Measurements from ENCODE around the gene PRR20D. TPM values are rescaled to one million over a fixed set of nuclear protein-coding genes. Genes with fewer than 3 reads are reported as not detected.
"Not testable (repeated sequence)": the region's sequence is repeated elsewhere in the genome, so short reads cannot be mapped to it uniquely, and the experiment has no call there.

The PRR20D gene
- total and polyA plus RNA-seq, 7 experiments from 2014 or later: not detected

DNA sequence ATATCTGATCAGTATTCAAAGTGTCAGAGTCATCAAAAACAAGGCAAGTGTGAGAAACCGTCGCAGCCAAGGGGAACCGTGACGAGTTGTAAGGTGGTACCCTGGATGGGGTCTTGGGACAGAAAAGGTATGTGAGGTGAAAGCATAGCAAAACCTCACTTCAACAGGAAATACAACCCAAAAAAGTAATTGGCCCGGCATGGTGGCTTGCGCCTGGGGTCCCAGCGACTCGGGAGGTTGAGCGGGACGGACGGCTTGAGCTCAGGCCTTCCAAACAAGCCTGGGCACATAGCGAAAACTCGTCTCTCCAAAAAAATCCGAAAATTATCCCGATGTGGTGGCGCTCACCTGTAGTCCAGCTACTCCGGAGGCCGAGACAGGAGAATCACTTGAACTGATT is 20.7 kb upstream of the PRR20D start:
- CTCF ChIA-PET; H3K27me3 ChIP-seq (ENCODE audit: control insufficient read depth in 2 of 2, insufficient read depth in 2 of 2, low read length in 2 of 2); H3K27ac Mint-ChIP-seq; H3K27ac ChIP-seq (ENCODE audit: low read depth, low read length); ATAC-seq; H3K4me1 ChIP-seq (ENCODE audit: control insufficient read depth in 2 of 2, insufficient read depth in 2 of 2, low read length in 2 of 2); H3K36me3 ChIP-seq (ENCODE audit: control insufficient read depth in 2 of 3, insufficient read depth in 3 of 3, low read length in 3 of 3); intact Hi-C loops (cut with micrococcal nuclease); H3K9me3 ChIP-seq (ENCODE audit: control insufficient read depth in 2 of 3, low read length in 3 of 3); H3K4me3 ChIP-seq (ENCODE audit: low read length); H3K4me3 Mint-ChIP-seq; DNase-seq; H3K4me1 Mint-ChIP-seq; H3K36me3 Mint-ChIP-seq; POLR2A ChIA-PET; H3K27me3 Mint-ChIP-seq: not testable (repeated sequence)
- peaks cover 0 to 18% (median 3%) of the 10 kb centered on the region in 11 donors for H3K9me3 Mint-ChIP-seq

DNA sequence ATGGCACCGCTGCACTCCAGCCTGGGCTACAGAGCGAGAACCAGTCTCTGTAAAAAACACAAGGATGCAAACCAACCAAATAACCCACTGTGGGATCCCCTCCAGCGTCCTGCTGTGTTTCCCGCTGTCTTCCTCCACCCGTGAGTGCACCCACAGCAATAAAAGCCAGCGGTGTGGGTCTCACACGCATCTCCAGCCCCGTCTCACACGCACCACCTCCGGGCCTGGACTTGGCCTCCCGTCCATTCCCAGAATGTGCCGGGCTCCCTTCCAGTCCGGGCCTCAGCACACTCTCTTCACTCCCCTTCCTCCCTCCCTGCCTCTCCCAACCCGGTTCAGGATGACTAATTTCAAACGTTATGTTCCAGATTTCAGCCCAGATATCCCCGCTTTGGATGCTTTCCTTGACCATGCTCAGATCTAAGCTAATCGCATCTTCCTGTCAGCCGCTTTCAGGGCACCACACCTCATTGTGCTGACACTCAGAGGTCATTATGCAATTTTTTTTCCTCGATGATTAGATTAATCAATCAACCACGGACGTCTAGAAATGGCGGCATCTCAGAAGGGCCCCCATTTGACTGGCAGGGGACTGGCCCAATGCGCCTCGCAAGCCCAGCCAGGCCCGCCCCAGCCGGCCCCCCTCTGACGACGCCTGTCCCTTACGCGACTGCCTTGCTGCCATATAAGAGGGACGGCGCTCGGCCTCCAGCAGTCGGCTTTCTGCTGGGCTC is 20.0 kb upstream of the PRR20D start, which contains the start of gene PRR20A:
PRR20A (plus strand) TSS at position 684 of the 734 bp plus-strand sequence. CDS start 387 bp downstream, outside the sequence.
- H3K4me3 ChIP-seq (ENCODE audit: low read length); H3K4me1 ChIP-seq (ENCODE audit: control insufficient read depth in 2 of 2, insufficient read depth in 2 of 2, low read length in 2 of 2); H3K4me3 Mint-ChIP-seq; H3K36me3 Mint-ChIP-seq; CTCF ChIA-PET; POLR2A ChIA-PET; intact Hi-C loops (cut with micrococcal nuclease); H3K27me3 ChIP-seq (ENCODE audit: control insufficient read depth in 2 of 2, insufficient read depth in 2 of 2, low read length in 2 of 2); DNase-seq; H3K27me3 Mint-ChIP-seq; H3K27ac ChIP-seq (ENCODE audit: low read depth, low read length); H3K36me3 ChIP-seq (ENCODE audit: control insufficient read depth in 2 of 3, insufficient read depth in 3 of 3, low read length in 3 of 3); H3K9me3 ChIP-seq (ENCODE audit: control insufficient read depth in 2 of 3, low read length in 3 of 3); H3K4me1 Mint-ChIP-seq; ATAC-seq: not testable (repeated sequence)
- H3K9me3 Mint-ChIP-seq: peaks cover 0 to 18% (median 3%) of the 10 kb centered on the region in 11 donors
- peak within 1 kb of the TSS in 1 of 9 donors; percentile 32 for H3K27ac Mint-ChIP-seq

DNA sequence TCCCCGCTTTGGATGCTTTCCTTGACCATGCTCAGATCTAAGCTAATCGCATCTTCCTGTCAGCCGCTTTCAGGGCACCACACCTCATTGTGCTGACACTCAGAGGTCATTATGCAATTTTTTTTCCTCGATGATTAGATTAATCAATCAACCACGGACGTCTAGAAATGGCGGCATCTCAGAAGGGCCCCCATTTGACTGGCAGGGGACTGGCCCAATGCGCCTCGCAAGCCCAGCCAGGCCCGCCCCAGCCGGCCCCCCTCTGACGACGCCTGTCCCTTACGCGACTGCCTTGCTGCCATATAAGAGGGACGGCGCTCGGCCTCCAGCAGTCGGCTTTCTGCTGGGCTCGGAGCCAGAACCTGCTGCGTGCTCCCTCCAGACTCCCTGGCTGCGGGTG is 13.2 kb upstream of the PRR20D start, which contains the start of gene PRR20B:
PRR20B (plus strand) TSS at position 301 of the 400 bp plus-strand sequence. CDS start 387 bp downstream, outside the sequence.
- POLR2A ChIA-PET; ATAC-seq; CTCF ChIA-PET; H3K27me3 ChIP-seq (ENCODE audit: control insufficient read depth in 2 of 2, insufficient read depth in 2 of 2, low read length in 2 of 2); H3K27ac ChIP-seq (ENCODE audit: low read depth, low read length); H3K27ac Mint-ChIP-seq; DNase-seq; H3K4me1 Mint-ChIP-seq; H3K36me3 ChIP-seq (ENCODE audit: control insufficient read depth in 2 of 3, insufficient read depth in 3 of 3, low read length in 3 of 3); H3K9me3 Mint-ChIP-seq; H3K9me3 ChIP-seq (ENCODE audit: control insufficient read depth in 2 of 3, low read length in 3 of 3); H3K36me3 Mint-ChIP-seq; H3K4me1 ChIP-seq (ENCODE audit: control insufficient read depth in 2 of 2, insufficient read depth in 2 of 2, low read length in 2 of 2); H3K27me3 Mint-ChIP-seq; intact Hi-C loops (cut with micrococcal nuclease); H3K4me3 Mint-ChIP-seq; H3K4me3 ChIP-seq (ENCODE audit: low read length): not testable (repeated sequence)

DNA sequence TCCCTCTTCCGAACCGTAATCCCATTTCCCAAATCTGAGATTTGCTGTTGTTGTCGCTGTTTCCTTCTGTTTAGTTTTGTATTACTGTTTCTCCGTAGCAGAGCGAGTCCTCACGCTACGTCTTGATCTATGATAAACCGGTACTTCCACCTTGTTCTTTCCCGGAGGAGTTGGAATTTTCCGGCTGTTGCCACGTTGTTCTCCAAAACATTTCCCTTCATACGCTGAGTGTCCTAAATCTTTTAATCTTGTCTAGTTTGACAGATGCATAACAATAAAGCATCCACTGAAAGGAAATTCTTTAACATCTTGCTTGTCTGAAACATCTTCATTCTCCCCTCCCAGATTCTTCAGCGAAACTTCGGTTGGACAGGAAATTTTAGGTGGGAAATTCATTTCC is 12.3 kb upstream of the PRR20D start:
- ATAC-seq; POLR2A ChIA-PET; H3K9me3 ChIP-seq (ENCODE audit: control insufficient read depth in 2 of 3, low read length in 3 of 3); H3K36me3 ChIP-seq (ENCODE audit: control insufficient read depth in 2 of 3, insufficient read depth in 3 of 3, low read length in 3 of 3); H3K36me3 Mint-ChIP-seq; H3K4me3 ChIP-seq (ENCODE audit: low read length); intact Hi-C loops (cut with micrococcal nuclease); H3K4me1 Mint-ChIP-seq; H3K27me3 Mint-ChIP-seq; H3K4me3 Mint-ChIP-seq; H3K9me3 Mint-ChIP-seq; CTCF ChIA-PET; H3K27ac Mint-ChIP-seq; H3K27ac ChIP-seq (ENCODE audit: low read depth, low read length); H3K4me1 ChIP-seq (ENCODE audit: control insufficient read depth in 2 of 2, insufficient read depth in 2 of 2, low read length in 2 of 2); H3K27me3 ChIP-seq (ENCODE audit: control insufficient read depth in 2 of 2, insufficient read depth in 2 of 2, low read length in 2 of 2): not testable (repeated sequence)
- peak in 2 of 9 donors; percentile 3 to 7 for DNase-seq

DNA sequence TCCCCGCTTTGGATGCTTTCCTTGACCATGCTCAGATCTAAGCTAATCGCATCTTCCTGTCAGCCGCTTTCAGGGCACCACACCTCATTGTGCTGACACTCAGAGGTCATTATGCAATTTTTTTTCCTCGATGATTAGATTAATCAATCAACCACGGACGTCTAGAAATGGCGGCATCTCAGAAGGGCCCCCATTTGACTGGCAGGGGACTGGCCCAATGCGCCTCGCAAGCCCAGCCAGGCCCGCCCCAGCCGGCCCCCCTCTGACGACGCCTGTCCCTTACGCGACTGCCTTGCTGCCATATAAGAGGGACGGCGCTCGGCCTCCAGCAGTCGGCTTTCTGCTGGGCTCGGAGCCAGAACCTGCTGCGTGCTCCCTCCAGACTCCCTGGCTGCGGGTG is 6.7 kb upstream of the PRR20D start, which contains the start of gene PRR20C:
PRR20C (plus strand) TSS at position 301 of the 400 bp plus-strand sequence. CDS start 387 bp downstream, outside the sequence.
- H3K4me3 Mint-ChIP-seq; H3K4me3 ChIP-seq (ENCODE audit: low read length); H3K36me3 ChIP-seq (ENCODE audit: control insufficient read depth in 2 of 3, insufficient read depth in 3 of 3, low read length in 3 of 3); H3K27me3 ChIP-seq (ENCODE audit: control insufficient read depth in 2 of 2, insufficient read depth in 2 of 2, low read length in 2 of 2); H3K9me3 ChIP-seq (ENCODE audit: control insufficient read depth in 2 of 3, low read length in 3 of 3); CTCF ChIA-PET; intact Hi-C loops (cut with micrococcal nuclease); POLR2A ChIA-PET; DNase-seq; H3K36me3 Mint-ChIP-seq; H3K27ac ChIP-seq (ENCODE audit: low read depth, low read length); H3K9me3 Mint-ChIP-seq; H3K27ac Mint-ChIP-seq; ATAC-seq; H3K4me1 Mint-ChIP-seq; H3K4me1 ChIP-seq (ENCODE audit: control insufficient read depth in 2 of 2, insufficient read depth in 2 of 2, low read length in 2 of 2); H3K27me3 Mint-ChIP-seq: not testable (repeated sequence)

DNA sequence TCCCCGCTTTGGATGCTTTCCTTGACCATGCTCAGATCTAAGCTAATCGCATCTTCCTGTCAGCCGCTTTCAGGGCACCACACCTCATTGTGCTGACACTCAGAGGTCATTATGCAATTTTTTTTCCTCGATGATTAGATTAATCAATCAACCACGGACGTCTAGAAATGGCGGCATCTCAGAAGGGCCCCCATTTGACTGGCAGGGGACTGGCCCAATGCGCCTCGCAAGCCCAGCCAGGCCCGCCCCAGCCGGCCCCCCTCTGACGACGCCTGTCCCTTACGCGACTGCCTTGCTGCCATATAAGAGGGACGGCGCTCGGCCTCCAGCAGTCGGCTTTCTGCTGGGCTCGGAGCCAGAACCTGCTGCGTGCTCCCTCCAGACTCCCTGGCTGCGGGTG is 6.5 kb downstream of the PRR20D start, which contains the start of gene PRR20E:
PRR20E (plus strand) TSS at position 301 of the 400 bp plus-strand sequence. CDS start 387 bp downstream, outside the sequence.
- CTCF ChIA-PET; ATAC-seq; H3K27me3 ChIP-seq (ENCODE audit: control insufficient read depth in 2 of 2, insufficient read depth in 2 of 2, low read length in 2 of 2); H3K27ac ChIP-seq (ENCODE audit: low read depth, low read length); H3K9me3 Mint-ChIP-seq; H3K4me1 ChIP-seq (ENCODE audit: control insufficient read depth in 2 of 2, insufficient read depth in 2 of 2, low read length in 2 of 2); H3K27ac Mint-ChIP-seq; H3K4me3 ChIP-seq (ENCODE audit: low read length); intact Hi-C loops (cut with micrococcal nuclease); H3K9me3 ChIP-seq (ENCODE audit: control insufficient read depth in 2 of 3, low read length in 3 of 3); H3K36me3 ChIP-seq (ENCODE audit: control insufficient read depth in 2 of 3, insufficient read depth in 3 of 3, low read length in 3 of 3); H3K36me3 Mint-ChIP-seq; DNase-seq; POLR2A ChIA-PET; H3K4me3 Mint-ChIP-seq; H3K4me1 Mint-ChIP-seq; H3K27me3 Mint-ChIP-seq: not testable (repeated sequence)

DNA sequence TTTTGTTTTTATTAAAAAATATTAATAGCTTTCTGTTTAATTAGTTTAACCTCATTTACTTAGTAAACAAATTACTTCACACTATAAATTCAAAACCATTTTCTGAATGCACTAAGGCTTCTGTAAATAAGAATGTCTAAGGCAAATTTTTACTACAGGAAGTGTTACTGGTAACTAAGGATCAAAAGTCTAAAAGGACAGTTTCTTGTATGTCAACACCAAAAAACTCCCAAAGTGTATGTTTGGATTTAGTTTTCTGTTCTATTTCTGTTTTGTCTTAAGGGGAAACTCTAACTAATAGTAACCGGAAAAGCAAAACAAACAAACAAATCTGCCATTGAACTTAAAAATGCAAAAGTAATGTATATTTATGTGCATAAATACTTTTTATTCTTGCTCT is 31.2 kb downstream of the PRR20D start:
- Histone ChIP-seq H3K4me1 (ENCODE audit: control insufficient read depth in 2 of 2, insufficient read depth in 2 of 2, low read length in 2 of 2) (no peaks in the 10 kb centered on the region), H3K36me3 (ENCODE audit: control insufficient read depth in 2 of 3, insufficient read depth in 3 of 3, low read length in 3 of 3) (peaks cover 0 to 2% (median 0%) of the 10 kb centered on the region in 3 experiments), H3K9me3 (ENCODE audit: control insufficient read depth in 2 of 3, low read length in 3 of 3) (no peaks in the 10 kb centered on the region), H3K27me3 (ENCODE audit: control insufficient read depth in 2 of 2, insufficient read depth in 2 of 2, low read length in 2 of 2) (no peaks in the 10 kb centered on the region), H3K4me3 (ENCODE audit: low read length) (no peak overlapping the region), H3K27ac (ENCODE audit: low read depth, low read length) (no peak overlapping the region)
- ATAC-seq (no peak), DNase-seq (no peak)
- intact Hi-C loops (cut with micrococcal nuclease): no loop called here
- Mint-ChIP-seq H3K36me3 (no peaks in the 10 kb centered on the region), H3K9me3 (peaks cover 0 to 20% (median 3%) of the 10 kb centered on the region in 11 donors), H3K4me3 (no peak overlapping the region), H3K4me1 (no peaks in the 10 kb centered on the region), H3K27me3 (no peaks in the 10 kb centered on the region), H3K27ac (no peak overlapping the region)
- CTCF ChIA-PET: interaction anchor here (0.9 kb wide), 1 partner anchor 11 kb away, joined by 3 read pairs; no protein-coding TSS in a partner anchor
- POLR2A ChIA-PET: no interaction called here
